Stimulated activated CD4-positive, alpha-beta T cell treated with anti-CD3 and anti-CD28 coated beads, Interleukin-2, amount 100 ng/mL, for 24 hours (primary cell): ENCODE measurements around the gene TANGO6.
A peak's percentile ranks its signal among the peaks of the same experiment; 100 is the strongest.

Experiments used
- DNase-seq, 2 donors: peaks; one replicate each; pipeline ENCODE4 v3.0.0-alpha.2; 2020

The TANGO6 gene

GRCh38 chr16:68843482-68844210, at the start of gene TANGO6:
Gene TANGO6 (plus strand): TSS chr16:68843531. CDS start chr16:68843618, 87 bp downstream.
- peak; percentile 95 to 96 for DNase-seq

- DNase-seq = no peak
Observed at GRCh38 chr16:68798398-68798797, 44.9 kb upstream of the TANGO6 start.

- peak; percentile 53 to 57 for DNase-seq
Observed at GRCh38 chr16:68800257-68800875, 43.0 kb upstream of the TANGO6 start.

- no peak for DNase-seq
Observed at GRCh38 chr16:68802190-68802589, 41.1 kb upstream of the TANGO6 start.

- DNase-seq = no peak
Observed at GRCh38 chr16:68806422-68806821, 36.9 kb upstream of the TANGO6 start.

GRCh38 chr16:68806981-68807380, 36.4 kb upstream of the TANGO6 start:
- DNase-seq = no peak

GRCh38 chr16:68814516-68814915, 28.8 kb upstream of the TANGO6 start:
- DNase-seq = no peak

GRCh38 chr16:68823401-68824135, 19.8 kb upstream of the TANGO6 start:
- no peak for DNase-seq

- DNase-seq = no peak
Observed at GRCh38 chr16:68825427-68825826, 17.9 kb upstream of the TANGO6 start.

GRCh38 chr16:68826652-68827051, 16.7 kb upstream of the TANGO6 start:
- no peak for DNase-seq

- no peak for DNase-seq
Observed at GRCh38 chr16:68833251-68833650, 10.1 kb upstream of the TANGO6 start.

GRCh38 chr16:68834550-68834949, 8.8 kb upstream of the TANGO6 start:
- no peak for DNase-seq

- no peak for DNase-seq
Observed at GRCh38 chr16:68835970-68836369, 7.4 kb upstream of the TANGO6 start.

GRCh38 chr16:68839831-68840230, 3.5 kb upstream of the TANGO6 start:
- no peak for DNase-seq

GRCh38 chr16:68842964-68843481, 308 bp upstream of the TANGO6 start:
- DNase-seq = peak in 1 of 2 donors; percentile 11

GRCh38 chr16:68844211-68844564, 857 bp downstream of the TANGO6 start:
- no peak for DNase-seq

- DNase-seq = peak in 1 of 2 donors; percentile 1
Observed at GRCh38 chr16:68848786-68849185, 5.5 kb downstream of the TANGO6 start.

GRCh38 chr16:68850481-68850880, 7.2 kb downstream of the TANGO6 start:
- no peak for DNase-seq

GRCh38 chr16:68851601-68852000, 8.3 kb downstream of the TANGO6 start:
- no peak for DNase-seq

- DNase-seq = no peak
Observed at GRCh38 chr16:68857479-68857878, 14.1 kb downstream of the TANGO6 start.

GRCh38 chr16:68859828-68860227, 16.5 kb downstream of the TANGO6 start:
- no peak for DNase-seq

GRCh38 chr16:68860978-68861892, 17.9 kb downstream of the TANGO6 start:
- no peak for DNase-seq

GRCh38 chr16:68866933-68867332, 23.6 kb downstream of the TANGO6 start:
- DNase-seq = no peak
